Natural killer cell (primary cell): ENCODE data around the gene PDE9A. TPM values are rescaled to one million over a fixed set of nuclear protein-coding genes. Genes with fewer than 3 reads are reported as not detected.

Source experiments
- ATAC-seq, 3 donors: fragments of 150-1000 bp in 2 of 3; fragments of 200-7000 bp in 1 of 3; cut with Tn5 transposase; 1 replicate in 1 of 3; 2 replicates in 2 of 3; pipeline ENCODE4 v1.10.0; 2021; ENCODE audit warnings: mild to moderate bottlenecking in 2 of 3, moderate library complexity in 2 of 3
- DNase-seq, 2 donors: peaks; one replicate each; pipeline versions ENCODE4 v3.0.0 to v3.0.0-alpha.2; 2013 to 2021; ENCODE audit warnings: mixed read lengths in 1 of 2
- H3K27ac ChIP-seq: one replicate; pipeline ENCODE4 v1.5.1; 2013; ENCODE audit warnings: mild to moderate bottlenecking, low read length
- H3K27me3 ChIP-seq: one replicate; pipeline ENCODE4 v1.6.1; 2013; ENCODE audit warnings: low read length; ENCODE audit not compliant: control insufficient read depth, insufficient read depth
- H3K36me3 ChIP-seq: one replicate; pipeline ENCODE4 v1.6.1; 2013; ENCODE audit warnings: low read length; ENCODE audit not compliant: control insufficient read depth, insufficient read depth
- H3K4me1 ChIP-seq: one replicate; pipeline ENCODE4 v1.6.1; 2013; ENCODE audit warnings: low read length; ENCODE audit not compliant: control insufficient read depth, insufficient read depth
- H3K4me3 ChIP-seq: one replicate; pipeline ENCODE4 v1.5.1; 2013; ENCODE audit warnings: low read length
- H3K9me3 ChIP-seq: one replicate; pipeline ENCODE4 v1.6.1; 2013; ENCODE audit warnings: low read length; ENCODE audit not compliant: control insufficient read depth, insufficient read depth
- H3K27ac Mint-ChIP-seq, 2 donors: one replicate each; pipeline ENCODE4 v1.8.0; 2022; ENCODE audit warnings: mild to moderate bottlenecking in 2 of 2, mixed read lengths in 2 of 2, moderate library complexity in 1 of 2
- H3K27me3 Mint-ChIP-seq, 2 donors: one replicate each; pipeline ENCODE4 v1.8.0; 2022; ENCODE audit warnings: low read depth in 2 of 2, mixed read lengths in 2 of 2
- H3K36me3 Mint-ChIP-seq: one replicate; pipeline ENCODE4 v1.8.0; 2022; ENCODE audit warnings: mixed read lengths
- H3K4me1 Mint-ChIP-seq, 2 donors: one replicate each; pipeline ENCODE4 v1.8.0; 2022; ENCODE audit warnings: mixed read lengths in 2 of 2
- H3K4me3 Mint-ChIP-seq: one replicate; pipeline ENCODE4 v1.8.0; 2022; ENCODE audit warnings: mild to moderate bottlenecking, moderate library complexity, mixed read lengths
- H3K9me3 Mint-ChIP-seq, 2 donors: one replicate each; pipeline ENCODE4 v1.8.0; 2022; ENCODE audit warnings: mixed read lengths in 2 of 2
- WGBS: methylation state at CpG from one replicate; pipeline ENCODE4 v1.1.7; 2013; ENCODE audit warnings: missing lambda C conversion rate; ENCODE audit not compliant: insufficient coverage; 5-methylcytosine and 5-hydroxymethylcytosine counted together
- intact Hi-C: fragments of 100-400 bp; cut with micrococcal nuclease; formaldehyde crosslinking; loops from one replicate; pipeline ENCODE4 v1.14.2; 2022
- total RNA-seq, 4 donors: library from RNA; stranded (reverse); fragments of 120-200 nt in 1 of 4; gene quantifications; one replicate each; pipeline versions ENCODE4 v1.2.3 to v1.2.4, GENCODE V29; 2013 to 2022
- TF ChIP-seq, protein P1 (sequence below): fragments of 200-600 bp; IDR thresholded peaks from one replicate; pipeline ENCODE4 v1.8.0; 2022; ENCODE audit warnings: antibody characterized with exemption

Gene PDE9A
- total RNA-seq, 3 donors from 2014 or later (not counting 1 experiment from before 2014, with no cell fraction given): 1.0 to 4.1 (median 1.2) TPM

DNA sequence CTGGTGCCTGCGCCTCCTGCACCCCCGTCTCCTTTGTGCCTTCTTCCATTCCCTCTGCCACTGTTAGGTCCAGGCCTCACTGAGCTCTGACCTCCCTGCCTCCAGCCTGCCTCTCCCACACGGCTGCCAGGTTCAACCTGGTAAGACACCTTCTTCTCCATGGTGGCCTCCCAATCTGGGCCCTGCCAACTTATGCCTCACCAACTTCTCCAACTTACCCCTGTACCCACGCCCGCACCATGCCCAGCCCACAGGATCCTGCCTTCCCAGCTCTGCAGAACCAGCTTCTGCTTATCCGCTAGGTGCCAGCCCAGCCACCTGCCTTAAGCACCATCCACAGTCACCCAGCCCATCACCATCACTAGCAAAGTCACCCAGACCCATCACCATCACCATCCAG, 37.2 kb downstream of the PDE9A start:
- intact Hi-C loops: no loop called here

DNA sequence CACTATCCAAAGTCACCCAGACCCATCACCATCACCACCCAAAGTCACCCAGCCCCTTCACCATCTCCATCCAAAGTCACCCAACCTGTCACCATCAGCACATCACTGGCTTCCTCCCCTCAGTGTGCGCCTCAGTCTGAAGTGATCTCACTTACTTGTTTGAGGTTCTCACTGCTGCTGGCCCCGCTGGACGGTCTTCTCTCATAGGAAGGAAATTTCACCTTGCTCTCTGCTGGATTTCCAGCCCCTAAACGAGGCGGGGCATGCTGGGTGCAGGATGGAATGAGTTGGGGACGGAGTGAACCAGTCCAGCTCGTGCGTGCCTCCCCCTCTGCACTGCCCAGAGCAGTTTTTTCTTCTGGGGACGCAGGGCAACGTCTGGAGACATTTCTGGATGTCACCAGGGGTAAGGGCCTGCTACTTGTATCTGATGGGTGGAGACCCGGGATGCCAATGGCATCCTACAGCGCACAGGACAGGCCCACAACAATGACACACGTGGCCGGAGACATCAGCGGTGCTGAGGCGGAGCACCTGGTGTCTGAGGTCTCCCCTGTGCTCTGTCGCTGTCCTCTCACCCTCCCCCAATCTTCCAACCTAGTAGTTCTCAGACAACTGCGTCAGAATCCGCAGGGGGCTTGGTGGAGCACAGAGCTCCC, 38.6 kb downstream of the PDE9A start:
- Histone ChIP-seq H3K36me3 (no peaks in the 10 kb centered on the region), H3K27ac (no peak overlapping the region), H3K4me1 (no peaks in the 10 kb centered on the region), H3K9me3 (no peaks in the 10 kb centered on the region), H3K27me3 (no peaks in the 10 kb centered on the region), H3K4me3 (no peak overlapping the region)
- WGBS: 88% methylated on average over 19 of the region's 19 CpGs
- Mint-ChIP-seq H3K9me3 (no peaks in the 10 kb centered on the region), H3K27me3 (no peaks in the 10 kb centered on the region), H3K27ac (no peak overlapping the region), H3K4me3 (no peak overlapping the region), H3K36me3 (no peaks in the 10 kb centered on the region), H3K4me1 (no peaks in the 10 kb centered on the region)
- TF ChIP-seq, protein P1, sequence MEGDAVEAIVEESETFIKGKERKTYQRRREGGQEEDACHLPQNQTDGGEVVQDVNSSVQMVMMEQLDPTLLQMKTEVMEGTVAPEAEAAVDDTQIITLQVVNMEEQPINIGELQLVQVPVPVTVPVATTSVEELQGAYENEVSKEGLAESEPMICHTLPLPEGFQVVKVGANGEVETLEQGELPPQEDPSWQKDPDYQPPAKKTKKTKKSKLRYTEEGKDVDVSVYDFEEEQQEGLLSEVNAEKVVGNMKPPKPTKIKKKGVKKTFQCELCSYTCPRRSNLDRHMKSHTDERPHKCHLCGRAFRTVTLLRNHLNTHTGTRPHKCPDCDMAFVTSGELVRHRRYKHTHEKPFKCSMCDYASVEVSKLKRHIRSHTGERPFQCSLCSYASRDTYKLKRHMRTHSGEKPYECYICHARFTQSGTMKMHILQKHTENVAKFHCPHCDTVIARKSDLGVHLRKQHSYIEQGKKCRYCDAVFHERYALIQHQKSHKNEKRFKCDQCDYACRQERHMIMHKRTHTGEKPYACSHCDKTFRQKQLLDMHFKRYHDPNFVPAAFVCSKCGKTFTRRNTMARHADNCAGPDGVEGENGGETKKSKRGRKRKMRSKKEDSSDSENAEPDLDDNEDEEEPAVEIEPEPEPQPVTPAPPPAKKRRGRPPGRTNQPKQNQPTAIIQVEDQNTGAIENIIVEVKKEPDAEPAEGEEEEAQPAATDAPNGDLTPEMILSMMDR: no peak
- DNase-seq (no peak), ATAC-seq (no peak)
- intact Hi-C loops: no loop called here

More for the DNA sequence above, 37.2 kb downstream of the PDE9A start:
- H3K4me3 ChIP-seq: no peak overlapping the region
- peaks cover 5% of the 10 kb centered on the region for H3K4me1 ChIP-seq
- no peaks in the 10 kb centered on the region for H3K27me3 ChIP-seq
- no peaks in the 10 kb centered on the region for H3K9me3 Mint-ChIP-seq
- no peaks in the 10 kb centered on the region for H3K36me3 Mint-ChIP-seq
- no peaks in the 10 kb centered on the region for H3K9me3 ChIP-seq
- H3K4me1 Mint-ChIP-seq: no peaks in the 10 kb centered on the region
- WGBS: 91% methylated on average over 6 of the region's 6 CpGs
- no peak overlapping the region for H3K27ac ChIP-seq
- DNase-seq (no peak), ATAC-seq (no peak)
- H3K27me3 Mint-ChIP-seq: no peaks in the 10 kb centered on the region
- no peaks in the 10 kb centered on the region for H3K36me3 ChIP-seq
- no peak overlapping the region for H3K27ac Mint-ChIP-seq
- no peak overlapping the region for H3K4me3 Mint-ChIP-seq
- TF ChIP-seq, protein P1: no peak

- Mint-ChIP-seq H3K9me3 (no peaks in the 10 kb centered on the region), H3K27ac (no peak overlapping the region), H3K4me1 (no peaks in the 10 kb centered on the region), H3K27me3 (no peaks in the 10 kb centered on the region), H3K36me3 (no peaks in the 10 kb centered on the region), H3K4me3 (no peak overlapping the region)
- DNase-seq (no peak), ATAC-seq (no peak)
- H3K27ac ChIP-seq: no peak overlapping the region
- no peaks in the 10 kb centered on the region for H3K4me1 ChIP-seq
- intact Hi-C loops: no loop called here
- H3K27me3 ChIP-seq: no peaks in the 10 kb centered on the region
- H3K36me3 ChIP-seq: no peaks in the 10 kb centered on the region
- TF ChIP-seq, protein P1: no peak
- 93% methylated on average over 24 of the region's 24 CpGs for WGBS
- H3K4me3 ChIP-seq: no peak overlapping the region
- H3K9me3 ChIP-seq: no peaks in the 10 kb centered on the region
Measured at GRCh38 chr21:42692688-42693087, 39.3 kb downstream of the PDE9A start.
